HCT116 (cell line): ENCODE measurements around the gene EOLA2. TPM values are rescaled to one million over a fixed set of nuclear protein-coding genes. Genes with fewer than 3 reads are reported as not detected.

Experiments
- ATAC-seq: fragments of 200-7000 bp; cut with Tn5 transposase; 2 replicates; pipeline ENCODE4 v1.9.1; 2020; ENCODE audit warnings: mild to moderate bottlenecking, moderate library complexity
- BruUV-seq: library from RNA; stranded (reverse); fragments of 400-500 nt; replicated peaks from 2 replicates; lab custom pipeline; 2021; lab: Mats Ljungman, UMichigan
- CTCF ChIA-PET: fragments of 300-600 bp; sonication (Branson Sonifier 250); formaldehyde crosslinking; loops from one replicate; lab custom pipeline; 2021; ENCODE audit warnings: antibody characterized with exemption; lab: Charles Lee
- POLR2A ChIA-PET: fragments of 300-600, 350-600 bp; sonication (Branson Sonifier 250); formaldehyde crosslinking; loops from one replicate; lab custom pipeline; 2021; ENCODE audit warnings: antibody characterized with exemption; lab: Charles Lee
- RAD21 ChIA-PET, 2 experiments: fragments of 300-600 bp; sonication (Branson Sonifier 250); formaldehyde crosslinking; loops; one replicate each; lab custom pipeline; 2023; ENCODE audit warnings: low total read pairs in 2 of 2; ENCODE audit not compliant: uncharacterized antibody in 2 of 2, unreplicated experiment in 2 of 2, low non-redundant PET in 1 of 2; lab: Charles Lee
- DNase-seq: peaks from one replicate; pipeline ENCODE4 v3.0.0-alpha.2; 2010; ENCODE audit warnings: low read depth, low spot score
- H2AFZ ChIP-seq: fragments of 200-600 bp; shearing (Covaris generic), sonication (generic); 2 replicates; pipeline ENCODE4 v1.6.1; 2017; ENCODE audit warnings: low read depth, mixed run types, mixed read lengths, antibody characterized with exemption, low read length; ENCODE audit not compliant: poor library complexity, severe bottlenecking
- H3K27ac ChIP-seq: 2 replicates; pipeline ENCODE4 v1.5.1; 2012; ENCODE audit warnings: low read depth, low read length
- H3K27me3 ChIP-seq: fragments of 200-600 bp; sonication (generic); 2 replicates; pipeline ENCODE4 v1.6.1; 2016; ENCODE audit warnings: mixed run types, low read length, mixed read lengths; ENCODE audit not compliant: insufficient read depth
- H3K36me3 ChIP-seq, 2 experiments: fragments of 200-500 bp in 1 of 2; fragments of 200-600 bp in 1 of 2; sonication (Bioruptor generic) in 1 of 2; sonication (generic) in 1 of 2; 2 replicates each; pipeline versions ENCODE4 v1.5.1 to v1.6.1; 2014 to 2016; ENCODE audit warnings: low read length in 2 of 2, inconsistent platforms in 1 of 2, mixed read lengths in 1 of 2, mixed run types in 1 of 2; ENCODE audit not compliant: insufficient read depth in 2 of 2, control insufficient read depth in 1 of 2
- H3K4me1 ChIP-seq, 2 experiments: fragments of 200-600 bp in 1 of 2; sonication (generic) in 1 of 2; 2 replicates each; pipeline versions ENCODE4 v1.5.1 to v1.6.1; 2012 to 2017; ENCODE audit warnings: low read length in 2 of 2, inconsistent platforms in 1 of 2, mild to moderate bottlenecking in 1 of 2, mixed read lengths in 1 of 2, mixed run types in 1 of 2, moderate library complexity in 1 of 2; ENCODE audit not compliant: insufficient read depth in 2 of 2, control insufficient read depth in 1 of 2
- H3K4me2 ChIP-seq: fragments of 200-600 bp; sonication (generic); 2 replicates; pipeline ENCODE4 v1.6.1; 2017; ENCODE audit warnings: mixed run types, low read length, mixed read lengths
- H3K4me3 ChIP-seq, 2 experiments: fragments of 200-600 bp in 1 of 2; sonication (generic) in 1 of 2; replicated peaks in 1 of 2; 2 replicates each; pipeline ENCODE4 v1.5.1; 2011 to 2016; ENCODE audit warnings: low read length in 2 of 2, control low read depth in 1 of 2, low read depth in 1 of 2, mild to moderate bottlenecking in 1 of 2, mixed read lengths in 1 of 2, mixed run types in 1 of 2
- H3K79me2 ChIP-seq: fragments of 200-600 bp; sonication (generic); 2 replicates; pipeline ENCODE4 v1.6.1; 2017; ENCODE audit warnings: mild to moderate bottlenecking, mixed run types, low read length, moderate library complexity, mixed read lengths; ENCODE audit not compliant: insufficient read depth
- H3K9ac ChIP-seq: fragments of 200-600 bp; sonication (generic); 2 replicates; pipeline ENCODE4 v1.6.1; 2016; ENCODE audit warnings: low read length, mixed read lengths
- H3K9me2 ChIP-seq: fragments of 200-600 bp; sonication (generic), shearing (Covaris generic); 2 replicates; pipeline ENCODE4 v1.6.1; 2017; ENCODE audit warnings: mixed run types, mild to moderate bottlenecking, moderate library complexity; ENCODE audit not compliant: insufficient read depth
- H3K9me3 ChIP-seq, 2 experiments: fragments of 200-500 bp in 1 of 2; fragments of 200-600 bp in 1 of 2; sonication (Bioruptor generic) in 1 of 2; sonication (generic) in 1 of 2; 2 replicates each; pipeline ENCODE4 v1.6.1; 2014 to 2017; ENCODE audit warnings: low read length in 2 of 2, mixed read lengths in 2 of 2, inconsistent platforms in 1 of 2, low read depth in 1 of 2, mild to moderate bottlenecking in 1 of 2, mixed run types in 1 of 2, moderate library complexity in 1 of 2; ENCODE audit not compliant: control insufficient read depth in 1 of 2, insufficient read depth in 1 of 2
- H4K20me1 ChIP-seq: fragments of 200-600 bp; sonication (generic), shearing (Covaris generic); 2 replicates; pipeline ENCODE4 v1.6.1; 2017; ENCODE audit warnings: mixed run types, mild to moderate bottlenecking, moderate library complexity; ENCODE audit not compliant: insufficient read depth
- ATF3 ChIP-seq: IDR thresholded peaks from 2 replicates; pipeline ENCODE4 v1.6.1; 2012
- EGR1 ChIP-seq: IDR thresholded peaks from 2 replicates; pipeline ENCODE4 v1.6.1; 2012; ENCODE audit warnings: low read depth
- ELF1 ChIP-seq: IDR thresholded peaks from 2 replicates; pipeline ENCODE4 v1.6.1; 2012; ENCODE audit warnings: low read depth, borderline replicate concordance
- EZH2 ChIP-seq: fragments of 200-600 bp; sonication (generic); IDR thresholded peaks from 2 replicates; pipeline ENCODE4 v1.6.1; 2017; ENCODE audit warnings: antibody characterized with exemption, mixed run types
- JUND ChIP-seq: IDR thresholded peaks from 2 replicates; pipeline ENCODE4 v1.6.1; 2012
- MAX ChIP-seq: IDR thresholded peaks from 2 replicates; pipeline ENCODE4 v1.6.1; 2012
- POLR2A ChIP-seq: IDR thresholded peaks from 2 replicates; pipeline ENCODE4 v1.7.0; 2011; ENCODE audit warnings: borderline replicate concordance; ENCODE audit not compliant: insufficient read depth, insufficient read length; ENCODE audit errors: extremely low read depth
- POLR2AphosphoS5 ChIP-seq: IDR thresholded peaks from 2 replicates; pipeline ENCODE4 v1.6.1; 2011; ENCODE audit warnings: mild to moderate bottlenecking, low read depth, low read length, moderate library complexity
- REST ChIP-seq: IDR thresholded peaks from 2 replicates; pipeline ENCODE4 v1.6.1; 2012; ENCODE audit warnings: low read depth
- SP1 ChIP-seq: IDR thresholded peaks from 2 replicates; pipeline ENCODE4 v1.6.1; 2012; ENCODE audit warnings: low read depth
- ZFX ChIP-seq: fragments of 450-650 bp; IDR thresholded peaks from 2 replicates; pipeline ENCODE4 v1.6.1; 2017
- intact Hi-C: fragments of 100-400 bp; cut with micrococcal nuclease; formaldehyde crosslinking; loops from 2 replicates; pipeline ENCODE4 v1.10.0; 2022
- total RNA-seq: library from RNA; stranded (reverse); gene quantifications from one replicate; pipeline ENCODE4 v1.2.1, GENCODE V29; 2021; ENCODE audit not compliant: unreplicated experiment

EOLA2 gene
- total RNA-seq, 1 experiment from 2014 or later = 26.4 TPM

DNA sequence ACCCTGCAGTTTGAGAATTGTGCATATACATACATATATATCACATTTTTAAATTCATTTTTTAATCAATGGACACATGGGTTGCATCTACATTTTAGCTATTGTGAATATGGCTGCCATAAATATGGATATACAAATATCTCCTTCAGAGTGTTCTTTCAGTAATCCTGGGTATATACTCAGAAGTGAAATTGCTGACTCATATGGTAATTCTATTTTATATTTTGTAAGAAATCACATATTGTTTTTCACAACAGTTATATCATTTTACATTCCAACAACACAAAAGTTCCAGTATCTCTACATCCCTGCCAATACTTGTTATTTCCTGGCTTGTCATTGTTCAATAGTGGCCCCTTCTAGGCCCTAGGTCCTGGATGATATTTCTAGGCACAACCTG is 29.6 kb downstream of the EOLA2 start:
- ATAC-seq (no peak), DNase-seq (no peak)
- H3K79me2 ChIP-seq = no peaks in the 10 kb centered on the region
- no peaks in the 10 kb centered on the region for H4K20me1 ChIP-seq
- H3K9me3 ChIP-seq = no peaks in the 10 kb centered on the region
- H2AFZ ChIP-seq = no peak overlapping the region
- no peaks in the 10 kb centered on the region for H3K4me1 ChIP-seq
- CTCF ChIA-PET = no interaction called here
- H3K36me3 ChIP-seq = no peaks in the 10 kb centered on the region
- BruUV-seq = no TSS peak
- H3K9me2 ChIP-seq = no peaks in the 10 kb centered on the region
- RAD21 ChIA-PET = no interaction called here
- no peak overlapping the region for H3K4me2 ChIP-seq
- H3K9ac ChIP-seq = no peak overlapping the region
- POLR2A ChIA-PET = no interaction called here
- no peak for TF ChIP-seq REST
- no peak for TF ChIP-seq SP1
- no peak for TF ChIP-seq ELF1
- no peak for TF ChIP-seq POLR2AphosphoS5
- TF ChIP-seq ATF3 = no peak
- no peak for TF ChIP-seq MAX
- TF ChIP-seq ZFX = no peak
- TF ChIP-seq POLR2A = no peak
- no peak for TF ChIP-seq EZH2
- TF ChIP-seq EGR1 = no peak
- TF ChIP-seq JUND = no peak
- no peaks in the 10 kb centered on the region for H3K27me3 ChIP-seq
- no peak overlapping the region for H3K4me3 ChIP-seq
- intact Hi-C loops = no loop called here
- no peak overlapping the region for H3K27ac ChIP-seq
